Measurements from ENCODE around the gene NR3C2.

GRCh38 chr4:148259841-148260240, 182.4 kb downstream of the NR3C2 start:
- no peak for TF ChIP-seq CTCF (conservative IDR thresholded peaks at IDR 0.05; ENCODE audit: low read depth, low read length)
- TF ChIP-seq EZH2 (IDR thresholded peaks at IDR 0.05; ENCODE audit: borderline replicate concordance, low read depth, low read length, poor library complexity, severe bottlenecking), result no peak

Measured in A673 (cell line).